WERI-Rb-1 (cell line): ENCODE data around the gene CAPN9.
"Not testable (repeated sequence)": the region's sequence is repeated elsewhere in the genome, so short reads cannot be mapped to it uniquely, and the experiment has no call there.

Source experiments
- DNase-seq: peaks from one replicate; pipeline ENCODE4 v3.0.0-alpha.2; 2020
- H3K27ac ChIP-seq: fragments of 250-450 bp; sonication (Bioruptor Pico); 2 replicates; pipeline ENCODE4 v1.5.1; 2020; ENCODE audit warnings: mild to moderate bottlenecking, moderate library complexity
- H3K27me3 ChIP-seq: fragments of 250-450 bp; sonication (Bioruptor Pico); 2 replicates; pipeline ENCODE4 v1.5.1; 2021; ENCODE audit warnings: mild to moderate bottlenecking, low read depth, moderate library complexity; ENCODE audit not compliant: insufficient read depth, severe bottlenecking
- H3K36me3 ChIP-seq: fragments of 250-450 bp; sonication (Bioruptor Pico); 2 replicates; pipeline ENCODE4 v1.5.1; 2020; ENCODE audit warnings: mild to moderate bottlenecking, moderate library complexity
- H3K4me3 ChIP-seq: 2 replicates; pipeline ENCODE4 v1.5.1; 2011; ENCODE audit warnings: low read depth, mild to moderate bottlenecking, control low read depth, low read length
- H3K9me3 ChIP-seq: fragments of 250-450 bp; sonication (Bioruptor Pico); 2 replicates; pipeline ENCODE4 v1.5.1; 2021; ENCODE audit warnings: mild to moderate bottlenecking, moderate library complexity; ENCODE audit not compliant: severe bottlenecking
- TF ChIP-seq, protein P1 (sequence below): IDR thresholded peaks from 2 replicates; pipeline ENCODE4 v1.5.1; 2011; ENCODE audit warnings: low read depth, mild to moderate bottlenecking, control low read depth, inconsistent platforms, low read length

The CAPN9 gene

DNA sequence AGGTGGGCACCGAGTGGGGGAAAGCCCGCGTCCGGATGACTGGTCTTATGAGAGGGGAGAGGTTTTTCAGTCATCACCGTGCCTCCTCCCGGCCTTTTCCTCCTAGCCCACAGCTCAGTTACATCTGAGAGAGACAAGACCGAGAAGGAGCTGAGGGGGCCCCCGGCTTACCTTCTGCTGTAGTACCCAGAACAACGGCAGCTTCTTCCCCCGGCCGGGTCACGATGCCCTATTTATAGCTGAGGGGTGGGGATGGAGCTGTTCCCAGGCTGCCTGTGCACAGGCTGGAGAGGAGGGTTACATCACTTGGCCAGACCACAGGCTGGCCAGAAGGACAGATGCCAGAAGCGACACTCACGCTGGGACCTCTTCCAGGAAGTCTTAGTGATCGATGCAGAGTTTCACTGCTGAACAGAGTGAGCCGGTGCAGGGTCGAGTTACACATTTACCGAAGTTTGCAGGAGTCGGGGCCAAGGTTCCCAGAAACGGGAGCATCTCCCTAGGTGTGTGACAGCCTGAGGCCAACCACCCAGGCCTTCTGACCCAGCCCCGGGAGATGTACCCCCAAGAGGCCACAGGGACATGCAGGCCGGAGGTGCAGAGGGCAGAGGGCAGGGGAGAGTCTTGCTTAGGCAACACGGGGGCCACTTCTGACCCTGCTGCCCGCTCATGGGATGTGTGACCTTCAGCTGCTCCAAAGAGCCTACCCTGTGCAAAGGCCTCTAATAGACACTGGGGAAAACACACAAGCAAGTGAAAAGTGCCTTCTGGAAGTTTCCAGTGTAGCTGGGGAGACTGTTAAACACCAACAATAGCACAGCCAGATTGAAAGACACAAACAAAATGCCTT, 33.0 kb upstream of the CAPN9 start, which contains the start of gene AGT:
TSS of gene AGT (minus strand) at position 208 of the 850 bp plus-strand sequence. CDS start 3,299 bp downstream, outside the sequence.
- no peak within 1 kb of the TSS for H3K27ac ChIP-seq
- H3K27me3 ChIP-seq = no peaks in the 10 kb centered on the region
- H3K9me3 ChIP-seq = peaks cover 2% of the 10 kb centered on the region
- DNase-seq = peak; percentile 42
- TF ChIP-seq, protein P1, sequence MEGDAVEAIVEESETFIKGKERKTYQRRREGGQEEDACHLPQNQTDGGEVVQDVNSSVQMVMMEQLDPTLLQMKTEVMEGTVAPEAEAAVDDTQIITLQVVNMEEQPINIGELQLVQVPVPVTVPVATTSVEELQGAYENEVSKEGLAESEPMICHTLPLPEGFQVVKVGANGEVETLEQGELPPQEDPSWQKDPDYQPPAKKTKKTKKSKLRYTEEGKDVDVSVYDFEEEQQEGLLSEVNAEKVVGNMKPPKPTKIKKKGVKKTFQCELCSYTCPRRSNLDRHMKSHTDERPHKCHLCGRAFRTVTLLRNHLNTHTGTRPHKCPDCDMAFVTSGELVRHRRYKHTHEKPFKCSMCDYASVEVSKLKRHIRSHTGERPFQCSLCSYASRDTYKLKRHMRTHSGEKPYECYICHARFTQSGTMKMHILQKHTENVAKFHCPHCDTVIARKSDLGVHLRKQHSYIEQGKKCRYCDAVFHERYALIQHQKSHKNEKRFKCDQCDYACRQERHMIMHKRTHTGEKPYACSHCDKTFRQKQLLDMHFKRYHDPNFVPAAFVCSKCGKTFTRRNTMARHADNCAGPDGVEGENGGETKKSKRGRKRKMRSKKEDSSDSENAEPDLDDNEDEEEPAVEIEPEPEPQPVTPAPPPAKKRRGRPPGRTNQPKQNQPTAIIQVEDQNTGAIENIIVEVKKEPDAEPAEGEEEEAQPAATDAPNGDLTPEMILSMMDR = no peak
- H3K4me3 ChIP-seq = no peak within 1 kb of the TSS
- H3K36me3 ChIP-seq = no peaks in the 10 kb centered on the region

DNA sequence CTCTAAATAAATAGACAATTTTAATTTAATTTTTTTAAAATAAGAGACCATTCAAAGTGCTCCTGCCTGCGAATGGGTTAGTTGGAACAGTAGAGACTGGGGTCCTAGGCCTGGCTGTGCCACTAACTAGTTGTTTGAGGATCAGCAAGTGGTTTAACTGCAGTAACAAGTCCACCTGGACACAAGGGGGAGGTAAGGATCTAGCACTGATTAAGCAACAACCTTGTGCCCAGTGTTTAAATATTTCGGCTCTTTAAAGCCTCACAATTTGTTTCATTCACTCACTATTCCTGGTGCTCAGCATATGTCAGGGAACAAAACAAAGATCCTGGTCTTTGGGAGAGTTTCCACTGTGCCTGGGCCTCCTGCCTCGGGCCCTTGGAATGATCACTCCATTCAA, 31.7 kb upstream of the CAPN9 start:
- DNase-seq = no peak
- Histone ChIP-seq H3K9me3 (peaks cover 2% of the 10 kb centered on the region), H3K27me3 (no peaks in the 10 kb centered on the region), H3K27ac (no peak overlapping the region), H3K36me3 (no peaks in the 10 kb centered on the region), H3K4me3 (no peak overlapping the region)
- TF ChIP-seq, protein P1 = peak; percentile 26; the same call in 1 of the 2 replicates

DNA sequence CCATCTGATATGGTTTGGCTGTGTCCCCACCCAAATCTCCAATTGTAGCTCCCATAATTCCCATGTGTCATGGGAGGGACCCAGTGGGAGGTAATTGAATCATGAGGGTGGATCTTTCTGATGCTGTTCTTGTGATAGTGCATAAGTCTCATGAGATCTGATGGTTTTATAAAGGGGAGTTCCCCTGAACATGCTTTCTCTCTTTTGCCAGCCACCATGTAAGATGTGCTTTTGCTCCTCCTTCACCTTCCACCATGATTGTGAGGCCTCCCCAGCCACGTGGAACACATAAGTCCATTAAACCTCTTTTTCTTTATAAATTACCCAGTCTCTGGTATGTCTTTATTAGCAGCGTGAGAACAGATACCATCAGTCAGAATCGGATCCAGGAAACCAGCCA, 30.7 kb upstream of the CAPN9 start:
- H3K27me3 ChIP-seq, H3K36me3 ChIP-seq, H3K27ac ChIP-seq, H3K4me3 ChIP-seq, H3K9me3 ChIP-seq, DNase-seq: not testable (repeated sequence)

DNA sequence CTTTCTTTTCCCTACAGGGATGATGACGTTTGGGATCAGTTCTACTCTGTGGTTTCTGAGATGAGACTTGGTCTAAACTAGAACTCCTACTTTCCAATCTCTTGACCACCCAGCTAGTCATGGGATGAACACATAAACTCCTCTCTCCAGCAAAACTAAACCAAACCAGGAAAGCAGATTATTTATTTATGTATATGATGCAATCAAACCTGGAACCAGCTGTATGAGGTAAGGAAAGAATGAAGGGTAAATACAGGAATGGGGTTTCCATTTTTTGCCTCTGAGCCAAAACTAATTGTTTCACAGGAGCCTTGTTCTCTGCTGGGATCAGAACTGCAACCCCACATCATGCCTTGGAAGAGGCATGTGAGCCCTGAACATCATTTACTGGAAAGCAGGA, 29.9 kb upstream of the CAPN9 start:
- TF ChIP-seq, protein P1 = no peak
- DNase-seq = no peak
- Histone ChIP-seq H3K4me3 (no peak overlapping the region), H3K27ac (no peak overlapping the region), H3K9me3 (peaks cover 14% of the 10 kb centered on the region), H3K27me3 (no peaks in the 10 kb centered on the region), H3K36me3 (no peaks in the 10 kb centered on the region)

DNA sequence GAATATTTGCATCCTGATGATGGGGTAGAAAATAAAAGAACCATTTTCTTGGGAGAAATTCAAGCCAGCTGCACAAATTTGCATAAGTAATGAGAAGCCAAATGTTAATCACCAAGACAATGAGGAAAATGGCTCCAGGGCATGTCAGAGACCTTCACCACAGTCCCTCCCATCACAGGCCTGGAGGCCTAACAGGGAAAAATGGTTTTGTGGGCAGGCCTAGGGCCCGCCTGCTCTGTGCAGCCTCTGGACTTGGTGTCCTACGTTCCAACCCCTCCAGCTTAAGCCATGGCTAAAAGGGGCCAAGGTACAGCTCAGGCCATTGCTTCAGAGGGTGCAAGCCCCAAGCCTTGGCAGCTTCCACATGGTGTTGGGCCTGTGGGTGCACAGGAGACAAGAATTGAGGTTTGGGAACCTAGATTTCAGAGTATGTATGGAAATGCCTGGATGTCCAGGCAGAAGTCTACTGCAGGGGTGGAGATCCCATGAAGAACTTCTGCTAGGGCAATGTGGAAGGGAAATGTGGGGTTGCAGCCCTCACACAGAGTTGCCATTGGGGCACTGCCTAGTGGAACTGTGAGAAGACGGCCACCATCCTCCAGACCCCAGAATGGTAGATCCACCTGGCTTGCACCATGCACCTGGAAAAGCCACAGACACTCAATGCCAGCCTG, 25.2 kb upstream of the CAPN9 start:
- H3K36me3 ChIP-seq, H3K4me3 ChIP-seq, H3K27ac ChIP-seq, DNase-seq, H3K27me3 ChIP-seq: not testable (repeated sequence)
- peaks cover 16% of the 10 kb centered on the region for H3K9me3 ChIP-seq

DNA sequence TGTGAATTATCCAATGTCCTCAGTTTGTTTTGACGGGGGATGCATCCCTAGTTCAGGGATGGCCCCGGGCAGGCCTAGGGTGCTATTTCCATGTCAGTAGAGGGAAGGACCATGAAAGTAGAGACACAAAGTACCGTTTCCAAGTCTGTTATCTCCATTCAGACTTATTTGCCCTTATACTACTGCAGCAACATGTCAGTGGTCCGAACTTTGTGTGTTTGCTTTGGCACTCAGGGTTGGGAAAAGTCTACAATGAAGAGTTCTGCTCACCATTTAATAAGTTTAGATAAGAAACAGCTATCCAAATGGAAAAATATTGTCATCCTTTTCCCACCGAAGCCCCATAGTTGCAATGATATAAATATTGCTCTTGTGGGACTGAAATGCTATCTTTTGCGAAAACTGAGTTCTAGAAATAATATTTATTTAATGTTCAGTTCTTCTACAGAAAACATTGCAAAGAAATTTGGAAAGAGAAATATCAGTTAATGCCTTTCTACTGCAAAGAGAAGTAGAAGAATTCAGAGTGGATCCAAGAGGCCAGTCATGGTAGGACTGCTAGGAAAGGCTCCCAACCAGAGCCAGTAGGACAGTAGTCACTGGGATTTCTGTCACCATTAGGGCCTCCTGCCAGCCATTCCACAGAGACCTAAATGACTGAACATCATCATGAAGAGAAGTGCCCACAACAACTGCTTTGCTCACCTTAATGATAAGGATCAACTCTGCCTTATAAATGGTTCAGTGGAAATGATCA, 21.8 kb upstream of the CAPN9 start:
- TF ChIP-seq, protein P1 = no peak
- no peak overlapping the region for H3K27ac ChIP-seq

More for the DNA sequence above, 21.8 kb upstream of the CAPN9 start:
- H3K9me3 ChIP-seq = peaks cover 16% of the 10 kb centered on the region
- no peak for DNase-seq
- no peaks in the 10 kb centered on the region for H3K27me3 ChIP-seq
- H3K4me3 ChIP-seq = no peak overlapping the region
- no peaks in the 10 kb centered on the region for H3K36me3 ChIP-seq
